Testis (tissue), 2 donors: ENCODE results near the gene SETD5.

Experiments used
- POLR2A ChIP-seq: fragments of 450-650 bp; IDR thresholded peaks from one replicate; pipeline ENCODE4 v1.6.1; 2017; ENCODE audit warnings: antibody characterized with exemption, mild to moderate bottlenecking, moderate library complexity
- TF ChIP-seq, protein P1 (sequence below), 3 experiments: fragments of 450-650 bp in 2 of 3; fragments of 200-600 bp in 1 of 3; sonication (generic) in 1 of 3; IDR thresholded peaks; one replicate each; pipeline ENCODE4 v1.5.1; 2016 to 2019; ENCODE audit warnings: antibody characterized with exemption in 3 of 3, mild to moderate bottlenecking in 2 of 3, moderate library complexity in 1 of 3

DNA sequence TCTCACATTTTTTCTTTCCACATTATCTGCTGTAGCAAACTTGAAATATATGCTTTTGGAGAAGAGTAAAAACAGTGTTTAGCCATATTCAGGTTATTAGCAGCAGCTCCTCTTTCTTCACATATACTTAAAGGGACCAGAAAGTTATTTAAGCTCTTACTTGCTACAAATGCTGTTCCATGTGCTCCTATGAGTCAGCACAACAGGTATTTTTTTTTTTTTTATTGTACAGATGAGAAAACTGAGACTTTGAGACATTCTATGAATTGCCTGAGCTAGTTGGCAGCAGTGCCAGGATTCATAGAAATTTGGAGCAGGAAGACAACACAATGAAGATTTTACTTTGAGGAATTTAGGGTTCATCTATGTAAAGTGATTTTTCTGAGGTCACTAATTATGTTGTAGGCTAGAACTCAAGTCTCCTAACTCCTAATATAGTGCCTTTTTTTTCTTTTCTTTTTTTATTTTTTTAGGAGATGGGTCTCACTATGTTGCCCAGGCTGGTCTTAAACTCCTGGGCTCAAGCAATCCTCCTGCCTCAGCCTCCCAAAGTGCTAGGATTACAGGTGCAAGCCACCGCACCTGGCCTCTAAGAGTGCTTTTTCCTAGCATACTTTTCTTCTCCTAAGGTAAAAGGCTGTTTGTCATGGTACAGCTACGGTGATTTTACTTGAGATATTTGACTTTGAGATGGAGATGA, 23.6 kb downstream of the SETD5 start:
- no peak for TF ChIP-seq POLR2A
- TF ChIP-seq, protein P1, sequence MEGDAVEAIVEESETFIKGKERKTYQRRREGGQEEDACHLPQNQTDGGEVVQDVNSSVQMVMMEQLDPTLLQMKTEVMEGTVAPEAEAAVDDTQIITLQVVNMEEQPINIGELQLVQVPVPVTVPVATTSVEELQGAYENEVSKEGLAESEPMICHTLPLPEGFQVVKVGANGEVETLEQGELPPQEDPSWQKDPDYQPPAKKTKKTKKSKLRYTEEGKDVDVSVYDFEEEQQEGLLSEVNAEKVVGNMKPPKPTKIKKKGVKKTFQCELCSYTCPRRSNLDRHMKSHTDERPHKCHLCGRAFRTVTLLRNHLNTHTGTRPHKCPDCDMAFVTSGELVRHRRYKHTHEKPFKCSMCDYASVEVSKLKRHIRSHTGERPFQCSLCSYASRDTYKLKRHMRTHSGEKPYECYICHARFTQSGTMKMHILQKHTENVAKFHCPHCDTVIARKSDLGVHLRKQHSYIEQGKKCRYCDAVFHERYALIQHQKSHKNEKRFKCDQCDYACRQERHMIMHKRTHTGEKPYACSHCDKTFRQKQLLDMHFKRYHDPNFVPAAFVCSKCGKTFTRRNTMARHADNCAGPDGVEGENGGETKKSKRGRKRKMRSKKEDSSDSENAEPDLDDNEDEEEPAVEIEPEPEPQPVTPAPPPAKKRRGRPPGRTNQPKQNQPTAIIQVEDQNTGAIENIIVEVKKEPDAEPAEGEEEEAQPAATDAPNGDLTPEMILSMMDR (IDR thresholded peaks at IDR 0.05): no peak
